HG03571 (cell line): ENCODE results near the gene LIMS4.
"Not testable (repeated sequence)": the region's sequence is repeated elsewhere in the genome, so short reads cannot be mapped to it uniquely, and the experiment has no call there.

Experiments
- ATAC-seq: cut with Tn5 transposase; IDR thresholded peaks from one replicate; pipeline ENCODE4 v1.9.1; 2021; ENCODE audit not compliant: unreplicated experiment

Gene LIMS4

DNA sequence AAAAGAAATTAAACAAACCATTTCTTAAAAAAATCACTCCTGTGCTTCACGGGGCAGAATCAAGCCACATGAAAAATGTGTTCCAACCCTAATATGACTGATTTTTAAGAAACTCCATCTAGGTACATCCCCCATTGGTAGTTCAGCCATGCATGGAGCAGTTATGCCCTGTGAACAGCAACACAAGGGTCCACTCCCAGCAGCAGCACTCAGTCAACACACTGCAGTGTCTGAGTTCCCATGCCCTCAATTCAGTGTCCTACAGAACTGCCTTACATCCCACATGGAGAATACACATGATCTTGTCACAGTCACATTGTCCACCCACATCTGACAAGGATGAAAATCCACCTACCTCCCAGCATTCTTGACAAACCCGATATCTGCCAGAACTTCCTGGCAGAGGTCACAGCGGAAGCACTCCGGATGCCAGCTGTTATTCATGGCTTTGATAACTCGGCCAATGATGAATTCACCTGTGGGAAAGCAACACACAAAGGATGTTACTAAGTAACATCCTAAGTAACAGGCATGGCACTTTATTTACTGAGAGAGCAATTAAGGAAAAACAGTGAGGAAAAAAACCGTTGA, 17.4 kb downstream of the LIMS4 start:
- not testable (repeated sequence) for ATAC-seq

DNA sequence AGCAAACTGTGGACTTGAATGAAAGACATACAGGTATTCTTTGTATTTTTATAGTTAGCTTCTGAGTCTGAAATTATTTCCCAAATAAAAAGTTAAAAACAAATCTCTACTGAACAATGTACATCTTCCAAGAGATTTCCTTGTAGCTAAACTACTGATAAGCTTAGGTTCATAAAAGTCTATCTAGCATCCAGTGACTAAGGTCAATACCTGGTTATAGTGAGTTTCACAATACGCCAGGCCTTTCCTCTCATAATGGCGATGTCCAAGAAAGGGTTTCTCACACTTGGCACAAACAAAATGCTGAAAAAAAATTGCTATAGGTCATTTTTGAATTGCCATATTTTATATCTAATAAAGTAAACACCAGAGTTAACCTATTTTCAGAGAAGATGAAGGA, 21.7 kb downstream of the LIMS4 start:
- ATAC-seq, result not testable (repeated sequence)

DNA sequence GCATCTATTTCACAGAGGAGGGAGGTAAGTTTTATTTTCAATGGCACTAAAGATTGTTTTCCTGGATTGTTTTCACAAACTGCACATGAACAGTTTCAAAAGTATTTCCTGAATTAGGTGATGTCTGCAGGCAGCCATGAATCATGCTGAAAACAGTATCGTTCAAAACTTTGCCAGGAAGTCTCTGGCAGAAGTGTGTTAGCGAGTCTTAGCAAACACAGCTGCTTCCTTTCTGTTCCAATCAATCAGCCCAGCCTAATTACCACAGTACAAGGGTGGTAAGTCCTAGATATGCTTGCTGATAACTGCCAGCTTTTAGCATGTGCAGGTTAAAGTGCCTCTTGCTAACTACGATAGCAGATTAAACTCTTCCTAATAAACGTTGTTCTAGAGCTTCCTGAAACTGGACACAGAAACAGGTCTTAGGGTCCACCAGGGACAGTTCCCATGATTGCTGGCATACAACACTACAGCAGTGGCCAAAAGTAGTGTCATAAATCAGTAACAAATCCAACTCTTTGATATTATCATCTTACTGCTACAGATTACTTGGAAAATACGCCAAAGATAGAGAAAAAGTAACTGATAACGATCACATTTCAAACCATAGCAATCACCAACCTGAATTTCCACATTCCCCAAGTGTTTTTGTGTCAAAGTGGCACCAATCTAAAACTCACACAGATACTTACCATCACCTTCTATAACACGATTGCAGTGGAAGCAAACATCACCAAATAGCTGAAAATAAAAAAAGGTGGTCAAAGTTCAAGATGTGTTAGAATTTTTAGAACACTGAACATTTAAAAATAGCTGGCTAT, 23.3 kb downstream of the LIMS4 start:
- ATAC-seq, result not testable (repeated sequence)

DNA sequence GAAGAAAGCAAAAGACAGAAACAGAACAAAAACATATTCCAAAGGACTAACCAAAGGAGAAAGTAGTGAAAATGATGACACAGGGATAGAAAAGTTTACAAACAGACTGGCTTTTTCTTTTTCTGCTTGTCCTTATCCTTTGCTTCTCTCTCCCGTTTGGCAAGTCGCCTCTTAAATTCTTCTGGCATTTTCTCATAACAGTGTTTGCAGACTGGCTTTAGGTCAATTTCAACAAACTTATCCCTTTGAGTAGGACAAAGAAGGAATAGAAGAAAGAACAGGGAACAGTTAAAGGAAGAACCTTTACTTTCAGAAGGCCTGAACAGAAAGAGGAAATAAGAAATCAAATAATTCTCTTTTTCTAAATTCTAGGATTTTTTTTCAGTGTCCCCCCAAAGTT, 26.0 kb downstream of the LIMS4 start:
- not testable (repeated sequence) for ATAC-seq

DNA sequence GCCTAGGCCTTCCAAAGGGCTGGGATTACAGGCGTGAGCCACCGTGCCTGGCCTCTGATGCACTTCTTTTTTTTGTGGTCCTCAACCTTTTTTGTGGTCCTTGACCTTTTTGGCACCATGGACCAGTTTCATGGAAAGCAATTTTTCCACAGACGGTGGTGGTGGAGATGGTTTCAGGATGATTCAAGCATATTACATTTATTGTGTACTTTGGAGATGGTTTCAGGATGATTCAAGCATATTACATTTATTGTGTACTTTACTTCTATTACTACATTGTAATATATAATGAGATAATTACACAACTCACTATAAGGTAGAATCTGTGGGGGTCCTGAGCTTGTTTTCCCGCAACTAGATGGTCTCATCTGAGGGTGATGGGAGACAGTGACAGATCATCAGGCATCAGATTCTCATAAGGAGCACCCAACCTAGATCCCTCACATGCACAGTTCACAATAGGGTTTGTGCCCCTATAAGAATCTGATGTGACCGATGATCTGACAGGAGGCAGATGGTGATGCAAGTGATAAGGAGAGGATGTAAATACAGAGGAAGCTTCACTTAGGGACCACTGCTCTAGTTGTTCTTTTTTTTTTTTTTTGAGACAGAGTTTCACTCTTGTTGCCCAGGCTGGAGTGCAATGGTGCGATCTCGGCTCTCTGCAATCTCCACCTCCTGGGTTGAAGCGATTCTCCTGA, 29.2 kb downstream of the LIMS4 start:
- not testable (repeated sequence) for ATAC-seq

DNA sequence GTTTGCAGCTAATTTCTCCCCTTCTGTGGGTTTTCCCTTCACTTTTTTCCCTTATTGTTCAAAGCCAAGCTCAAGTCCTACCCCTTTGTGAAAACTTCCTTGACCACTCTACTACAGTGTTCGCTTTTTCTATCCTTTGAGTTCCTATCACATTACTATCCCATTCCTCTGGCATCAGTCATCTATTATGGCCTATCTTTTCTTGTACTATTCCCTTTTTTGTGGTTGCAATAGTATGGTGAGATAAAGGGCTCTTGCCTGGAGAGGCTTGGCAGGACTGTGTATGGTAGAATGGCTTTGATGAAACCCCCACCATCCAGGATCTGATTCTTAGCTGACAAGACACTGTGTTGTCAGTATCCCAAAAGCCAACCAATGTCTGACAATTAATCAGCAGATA, 30.7 kb downstream of the LIMS4 start:
- not testable (repeated sequence) for ATAC-seq

DNA sequence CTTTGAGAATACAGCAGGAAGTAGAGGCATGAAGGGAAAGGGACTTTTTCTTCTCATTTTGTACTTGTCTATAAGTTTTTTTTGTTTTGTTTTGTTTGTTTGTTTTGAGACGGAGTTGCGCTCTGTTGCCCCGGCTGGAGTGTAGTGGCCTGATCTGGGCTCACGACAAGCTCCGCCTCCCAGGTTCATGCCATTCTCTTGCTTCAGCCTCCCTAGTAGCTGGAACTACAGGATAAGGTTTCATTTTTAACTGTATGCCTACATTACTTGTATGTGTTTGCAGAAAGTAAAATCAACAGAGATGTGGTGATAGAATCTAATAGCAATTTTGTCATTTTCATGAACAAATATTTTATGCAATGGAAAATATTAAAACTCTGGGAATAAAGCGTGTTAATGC, 38.1 kb downstream of the LIMS4 start:
- ATAC-seq, result not testable (repeated sequence)

DNA sequence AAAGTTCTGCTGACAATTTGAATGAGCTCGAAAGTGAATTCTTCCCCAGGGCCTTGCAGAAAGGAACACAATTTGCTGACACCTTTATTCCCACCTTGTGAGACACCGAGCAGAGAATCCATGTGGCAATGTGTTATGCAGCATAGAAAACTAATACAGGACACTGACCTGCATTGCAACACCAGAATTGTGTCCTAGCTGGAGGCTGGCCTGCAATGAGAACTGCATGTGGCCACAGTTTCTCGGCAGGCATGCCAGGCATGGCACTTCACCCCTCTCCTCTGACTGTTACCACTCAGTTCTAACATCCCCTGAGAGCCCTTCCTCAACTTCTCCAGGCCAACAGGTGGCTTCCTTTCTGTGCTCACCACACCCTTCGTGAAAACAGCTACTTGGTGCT, 46.9 kb downstream of the LIMS4 start:
- not testable (repeated sequence) for ATAC-seq

DNA sequence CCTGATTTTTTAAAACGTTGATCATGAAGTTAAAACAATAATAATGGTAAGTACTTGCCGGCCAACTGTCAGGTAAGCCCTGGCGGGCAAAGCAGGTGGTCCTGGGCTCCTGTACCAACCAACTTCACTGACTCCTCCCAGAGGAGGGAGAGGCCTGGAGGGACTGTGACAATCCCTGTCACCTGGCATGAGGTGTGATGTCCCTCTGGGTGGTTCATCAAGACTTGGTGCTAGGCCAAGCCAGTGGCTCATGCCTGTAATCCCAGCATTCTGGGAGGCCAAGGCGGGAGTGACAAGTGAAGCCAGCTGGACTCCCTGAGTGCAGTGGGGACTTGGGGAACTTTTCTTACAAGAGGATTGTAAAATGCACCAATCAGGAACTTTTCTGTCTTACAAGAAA, 48.2 kb downstream of the LIMS4 start:
- not testable (repeated sequence) for ATAC-seq

DNA sequence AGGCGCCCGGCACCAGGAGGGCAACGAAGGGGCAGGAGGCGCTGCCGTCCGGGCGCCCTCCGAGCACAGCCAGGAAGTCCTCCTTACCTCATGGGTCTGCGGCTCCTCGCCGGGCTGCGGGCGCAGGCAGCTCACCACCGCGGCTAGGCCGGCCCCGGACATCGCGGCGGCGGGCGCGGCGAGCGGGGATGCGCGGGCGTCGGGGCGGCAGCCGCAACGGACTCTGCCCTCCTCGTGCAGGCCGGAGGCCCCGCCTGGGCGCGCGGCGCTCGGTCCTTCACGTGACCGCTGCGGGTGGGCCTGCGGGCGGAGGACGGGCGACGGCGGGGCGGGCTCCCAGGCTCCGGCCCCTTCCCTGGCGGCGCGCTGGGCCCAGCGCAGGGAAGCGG, 49.0 kb downstream of the LIMS4 start:
- ATAC-seq, result not testable (repeated sequence)

DNA sequence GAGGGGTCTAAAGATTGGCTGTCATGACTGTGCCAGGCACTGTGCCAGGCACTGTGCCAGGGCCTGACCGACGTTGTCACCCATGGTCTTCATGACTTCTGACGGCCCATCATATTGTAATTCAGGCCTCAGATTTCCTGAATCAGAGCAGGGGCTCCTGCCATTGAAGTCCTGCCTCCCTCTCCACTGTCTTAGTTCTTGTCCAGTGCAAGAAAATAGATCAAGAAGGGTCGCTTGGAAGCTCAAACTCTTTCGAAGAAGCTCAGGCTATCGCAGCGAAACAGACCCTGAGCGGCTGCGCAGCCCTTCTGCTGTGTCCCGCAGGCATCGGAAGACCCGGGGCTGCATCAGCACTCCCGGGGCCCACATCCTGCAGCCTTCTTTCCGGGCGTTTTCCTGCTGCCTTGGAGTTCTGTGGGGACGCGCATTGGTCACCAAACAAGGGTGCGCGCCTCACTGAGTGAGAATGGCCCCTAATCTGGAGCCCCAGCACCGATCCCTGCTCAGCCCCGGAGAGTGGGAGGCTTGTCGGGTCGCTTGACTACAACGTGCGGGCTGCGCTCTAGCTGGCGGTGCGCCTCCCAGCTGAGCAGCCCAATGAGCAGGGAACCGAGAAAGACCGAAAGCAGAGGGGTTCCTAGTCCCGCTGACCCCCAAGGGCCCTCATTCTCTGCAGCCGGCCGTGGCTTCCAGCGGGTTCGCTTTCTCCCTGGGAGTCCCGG, 49.6 kb downstream of the LIMS4 start:
- not testable (repeated sequence) for ATAC-seq

DNA sequence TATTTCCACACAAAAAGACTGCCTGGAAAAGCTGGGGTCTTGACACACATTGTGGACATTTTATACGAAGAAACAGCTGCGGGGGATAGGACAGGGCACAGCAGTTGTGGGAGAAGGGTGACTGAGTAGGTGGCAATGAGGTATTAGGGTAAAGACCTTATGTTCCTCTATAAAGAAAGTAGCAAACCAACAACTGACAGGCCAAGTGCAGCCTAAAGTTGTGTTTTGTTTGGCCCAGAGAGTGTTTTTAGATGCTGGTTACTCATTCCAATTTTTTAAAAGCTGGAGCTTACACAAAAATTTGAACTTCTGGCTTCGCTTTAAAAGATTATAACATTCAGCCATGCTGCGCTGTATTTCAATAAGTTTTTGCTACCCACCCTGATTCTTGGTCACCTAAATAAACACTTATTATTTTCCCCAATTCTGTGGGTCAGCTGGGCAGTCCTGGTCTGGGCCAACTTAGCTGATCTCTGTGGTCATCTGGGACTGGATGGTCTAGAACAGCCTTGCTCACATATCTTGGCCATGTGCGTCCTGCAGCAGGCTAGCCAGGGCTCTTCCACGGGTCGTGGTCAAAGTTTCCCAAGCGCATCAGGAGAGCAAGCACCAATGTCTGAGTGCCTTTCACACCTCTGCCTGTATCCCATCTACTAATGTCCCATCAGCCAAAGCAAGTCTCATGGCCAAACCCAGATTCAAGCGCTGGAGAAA, 51.8 kb downstream of the LIMS4 start:
- not testable (repeated sequence) for ATAC-seq

DNA sequence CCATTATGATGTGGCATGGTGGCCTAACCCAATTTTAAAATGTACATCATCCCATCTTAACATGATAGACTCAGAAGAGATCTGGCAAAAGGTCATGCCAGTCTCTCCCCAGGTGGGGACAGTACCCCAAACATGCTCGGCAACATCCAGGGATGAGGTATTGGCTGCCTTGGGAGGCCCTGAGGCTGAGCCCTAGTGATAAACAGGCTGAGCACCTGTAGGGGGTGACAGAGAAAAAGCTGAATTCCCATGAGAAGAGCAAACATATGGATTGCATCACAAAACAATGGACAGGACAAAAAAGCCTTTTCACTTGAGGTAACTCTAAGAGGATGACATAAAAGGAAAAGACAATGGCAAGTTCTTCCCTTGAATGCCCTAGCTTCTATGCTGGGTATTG, 65.5 kb downstream of the LIMS4 start:
- not testable (repeated sequence) for ATAC-seq

DNA sequence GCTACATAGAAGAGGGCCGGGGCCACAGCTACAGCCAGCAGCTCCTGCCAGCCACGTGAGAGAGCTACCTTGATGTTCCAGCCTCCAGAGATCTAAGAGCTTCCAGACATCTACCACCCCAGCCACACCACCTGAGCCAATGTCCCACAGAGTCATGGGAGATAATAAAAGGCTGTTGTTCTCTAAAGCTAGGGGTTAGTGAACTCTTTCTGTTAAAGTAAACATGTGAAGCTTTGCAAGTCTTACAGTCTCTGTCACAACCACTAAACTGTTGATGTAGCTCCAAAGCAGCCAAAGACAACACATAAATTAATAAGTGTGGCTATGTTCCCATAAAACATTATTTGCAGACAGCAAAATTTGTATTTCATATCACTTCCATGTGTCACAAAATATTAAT, 67.6 kb downstream of the LIMS4 start:
- not testable (repeated sequence) for ATAC-seq

DNA sequence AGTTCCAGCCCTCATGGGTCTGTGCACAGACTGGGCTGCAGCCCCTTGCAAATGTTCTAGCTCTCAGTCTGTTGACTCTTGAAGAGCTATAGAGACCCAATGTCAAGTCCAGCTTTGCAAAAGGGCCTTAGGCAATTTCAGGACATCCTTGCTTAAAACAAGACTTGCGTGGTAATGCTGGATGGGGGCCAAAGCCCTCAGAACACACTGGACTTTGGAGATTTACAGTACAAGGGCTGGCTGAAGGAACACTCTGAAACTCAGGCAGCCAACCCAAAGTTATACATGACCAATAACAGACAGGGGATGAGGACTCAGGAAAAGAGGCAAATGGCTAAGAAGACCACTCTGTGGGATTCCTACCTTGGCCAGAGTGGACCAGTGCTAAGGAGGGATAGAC, 68.4 kb downstream of the LIMS4 start:
- not testable (repeated sequence) for ATAC-seq

DNA sequence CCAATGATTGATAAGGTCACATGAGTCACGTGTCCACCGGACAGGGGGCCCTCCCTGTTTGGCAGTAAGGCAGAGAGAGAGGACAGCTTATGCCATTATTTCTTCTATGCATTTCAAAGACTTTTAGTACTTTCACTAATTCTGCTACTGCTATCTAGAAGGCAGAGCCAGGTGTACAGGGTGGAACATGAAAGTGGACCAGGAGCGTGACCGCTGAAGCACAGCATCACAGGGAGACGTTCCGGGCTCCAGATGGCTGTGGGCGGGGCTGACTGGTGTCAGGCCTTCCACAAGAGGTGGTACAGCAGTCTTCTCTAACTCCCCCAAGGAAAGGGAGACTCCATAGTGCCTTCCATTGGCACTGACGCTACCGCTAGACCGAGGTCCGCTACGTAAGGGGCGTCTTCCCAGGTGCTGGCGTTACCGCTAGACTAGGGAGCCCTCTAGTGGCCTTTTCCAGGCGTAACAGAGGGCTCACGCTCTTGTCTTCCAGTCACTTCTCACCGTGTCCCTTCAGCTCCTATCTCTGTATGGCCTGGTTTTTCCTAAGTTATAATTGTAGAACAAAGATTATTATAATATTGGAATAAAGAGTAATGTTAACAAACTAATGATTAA, 71.5 kb downstream of the LIMS4 start:
- not testable (repeated sequence) for ATAC-seq

DNA sequence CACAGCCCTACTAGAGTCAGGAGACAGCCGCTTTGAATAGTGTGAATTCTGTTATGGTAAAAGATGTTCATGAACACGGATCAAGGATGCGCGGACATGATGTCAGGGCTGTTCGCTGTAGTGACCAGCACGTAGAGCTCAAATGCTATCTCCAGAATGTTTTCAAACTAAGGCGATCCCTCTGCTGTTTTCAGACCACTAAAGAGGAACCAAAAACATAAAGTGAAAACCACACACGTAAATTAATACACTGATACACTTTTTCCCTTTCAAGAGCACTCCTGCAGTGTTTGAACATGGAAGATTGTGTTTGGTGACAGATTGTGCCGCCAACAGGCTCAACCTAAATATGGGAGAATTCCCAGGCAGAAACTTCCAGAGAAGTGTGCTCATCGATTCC, 73.2 kb downstream of the LIMS4 start:
- not testable (repeated sequence) for ATAC-seq

DNA sequence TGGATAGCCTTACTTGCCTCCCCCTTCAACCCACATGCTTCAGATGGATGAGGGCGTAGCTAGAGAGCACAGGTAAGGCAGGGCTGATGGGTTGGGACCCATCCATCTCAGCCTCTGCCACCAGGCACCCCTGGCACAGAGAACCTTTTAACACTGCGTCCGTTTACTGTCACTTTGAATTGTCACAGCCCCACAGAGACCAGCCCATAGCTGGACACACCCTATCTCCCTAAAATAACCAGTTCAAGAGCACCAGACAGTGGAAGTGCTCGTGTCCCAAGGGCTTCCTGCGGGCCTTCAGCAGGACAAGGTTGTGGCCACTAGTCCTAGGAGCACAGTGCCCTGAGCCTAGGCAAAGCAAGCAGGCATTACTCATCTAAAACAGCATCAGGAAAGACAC, 76.6 kb downstream of the LIMS4 start:
- ATAC-seq, result not testable (repeated sequence)
